ENCODE results near the gene POPDC2.
A peak's percentile ranks its signal among the peaks of the same experiment; 100 is the strongest.
"Not testable (repeated sequence)": the region's sequence is repeated elsewhere in the genome, so short reads cannot be mapped to it uniquely, and the experiment has no call there.

POPDC2 gene

DNA sequence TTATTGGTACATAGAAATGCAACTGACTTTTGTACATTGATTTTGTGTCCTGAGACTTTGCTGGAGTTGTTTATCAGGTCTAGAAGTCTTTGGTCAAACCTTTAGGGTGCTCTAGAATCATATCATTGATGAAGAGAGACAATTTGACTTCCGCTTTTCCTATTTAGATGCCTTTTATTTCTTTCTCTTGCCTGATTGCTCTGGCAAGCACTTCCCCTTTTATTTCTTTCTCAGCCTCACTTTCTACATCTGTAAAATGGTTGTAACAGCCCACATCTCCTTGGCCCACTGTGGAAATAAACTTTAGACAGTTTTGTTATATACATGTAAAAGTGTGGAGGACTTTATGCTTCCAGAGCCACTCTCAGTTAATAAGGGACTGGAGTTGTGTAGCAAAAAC, 48.7 kb downstream of the POPDC2 start:
- no peak for DNase-seq

DNA sequence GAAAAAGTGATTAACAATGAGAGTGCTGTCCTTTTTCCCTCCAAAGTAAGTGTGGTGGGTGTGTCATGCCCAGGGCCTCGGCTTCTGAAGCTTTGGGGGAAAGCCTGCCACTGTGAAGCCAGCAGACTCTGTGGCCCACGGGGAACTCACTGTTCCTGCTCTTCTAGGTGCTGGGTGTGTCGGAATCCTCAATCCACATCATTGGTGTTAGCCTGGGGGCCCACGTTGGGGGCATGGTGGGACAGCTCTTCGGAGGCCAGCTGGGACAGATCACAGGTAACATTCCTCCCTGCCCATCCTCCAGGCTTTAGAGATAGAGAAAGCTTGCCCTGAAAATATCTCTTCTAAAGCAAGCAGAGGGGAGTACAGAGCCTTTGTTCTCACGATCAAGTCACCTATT, 51.1 kb downstream of the POPDC2 start:
- no peak for DNase-seq

DNA sequence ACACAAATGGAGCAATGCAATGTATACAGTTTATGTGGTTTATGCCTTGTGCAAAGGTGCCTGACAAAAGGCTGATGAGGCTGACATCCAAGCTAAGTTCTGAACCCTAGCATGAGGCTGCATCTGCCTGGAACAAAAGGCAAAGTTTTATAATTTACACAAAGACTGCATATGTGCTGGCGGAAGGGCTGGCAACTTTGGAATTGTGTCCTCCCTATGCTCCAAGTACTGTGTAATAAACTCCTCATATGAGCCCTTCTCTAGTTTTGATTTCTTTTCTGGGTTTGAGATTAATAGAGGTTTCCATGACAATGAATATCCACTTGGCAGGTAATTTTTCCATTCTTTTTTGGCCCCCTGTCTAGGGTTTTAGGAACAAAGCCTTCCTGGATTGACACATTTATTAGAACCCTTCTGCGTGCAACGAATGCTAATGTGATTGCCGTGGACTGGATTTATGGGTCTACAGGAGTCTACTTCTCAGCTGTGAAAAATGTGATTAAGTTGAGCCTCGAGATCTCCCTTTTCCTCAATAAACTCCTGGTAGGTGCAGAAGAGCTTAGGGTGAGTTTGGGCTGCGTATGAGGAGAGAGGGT, 51.9 kb downstream of the POPDC2 start:
- DNase-seq: no peak

DNA sequence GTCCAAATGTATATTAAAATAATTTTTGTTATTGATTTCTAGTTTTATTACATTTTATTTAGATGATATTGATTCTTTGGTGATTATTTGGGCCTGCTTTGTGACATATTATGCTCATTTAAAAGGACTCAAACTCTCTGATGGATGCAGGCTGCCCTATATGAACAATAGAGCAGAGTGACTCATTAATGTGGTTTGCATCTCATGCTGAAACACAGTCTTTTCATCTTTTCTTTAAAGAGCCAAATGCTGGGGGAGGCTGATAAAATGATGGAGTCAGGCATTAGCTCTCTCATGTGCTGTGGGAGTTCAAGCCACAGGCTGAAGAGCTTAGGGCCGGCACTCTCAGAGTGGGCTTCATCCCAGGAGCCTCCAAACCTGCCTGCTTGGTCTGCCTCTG, 55.5 kb downstream of the POPDC2 start:
- DNase-seq: no peak

DNA sequence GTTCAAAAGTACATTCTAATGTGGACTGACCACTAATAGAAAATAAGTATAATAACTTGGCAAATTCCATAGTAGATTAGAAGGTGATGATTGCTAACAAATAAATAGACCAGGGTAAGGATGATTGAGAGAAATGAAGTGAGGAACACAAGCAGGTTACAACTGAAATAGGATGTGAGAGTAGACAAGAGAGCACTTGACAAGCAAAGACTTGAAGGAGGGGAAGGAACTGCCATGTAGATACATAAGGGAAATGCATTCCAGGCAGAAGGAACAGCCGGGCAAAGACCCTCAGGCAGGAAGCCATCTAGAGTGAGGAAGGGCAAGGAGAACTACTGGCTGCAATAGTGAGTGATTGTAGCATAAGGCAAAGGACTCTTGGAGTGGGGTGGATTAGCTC, 57.7 kb downstream of the POPDC2 start:
- DNase-seq: no peak

DNA sequence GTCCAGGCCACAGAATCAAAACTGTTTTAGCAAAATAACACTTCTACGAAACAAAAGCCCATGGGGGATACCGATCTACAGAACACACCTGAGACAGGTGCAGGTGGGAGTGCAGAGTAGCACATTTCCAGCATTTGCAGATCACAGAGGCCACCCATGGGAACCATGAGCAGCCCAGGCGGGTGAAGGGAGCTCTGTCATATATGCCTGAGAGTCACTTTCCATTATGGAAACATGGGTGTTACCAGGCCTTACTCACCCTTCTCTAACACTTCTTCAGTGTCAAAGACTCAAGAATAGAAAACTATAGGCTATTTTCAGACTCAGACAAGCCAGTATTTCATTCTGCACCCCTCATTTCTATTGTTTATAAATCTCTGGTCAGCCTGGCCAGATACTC, 59.2 kb downstream of the POPDC2 start:
- DNase-seq: no peak

DNA sequence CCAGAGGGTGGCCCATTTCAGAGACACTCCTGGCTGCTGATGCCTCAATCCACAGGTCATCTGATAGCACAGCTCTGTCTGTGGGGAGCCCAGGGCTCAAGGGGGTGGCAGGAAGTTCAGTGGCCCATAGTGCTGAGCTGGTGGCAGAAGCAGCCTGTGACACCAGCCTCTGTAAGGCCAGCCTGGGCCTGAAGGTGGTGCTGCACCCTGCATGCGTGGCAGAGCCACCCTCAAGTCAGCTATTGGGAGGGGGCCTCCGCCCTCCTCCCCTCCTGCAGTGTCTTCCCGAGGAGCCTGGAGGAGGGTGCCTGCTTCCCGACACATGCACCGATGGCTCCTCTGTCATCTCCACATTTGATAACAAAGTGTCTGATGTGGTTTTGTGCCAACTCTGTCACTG, 59.7 kb downstream of the POPDC2 start:
- DNase-seq: peak; percentile 8

DNA sequence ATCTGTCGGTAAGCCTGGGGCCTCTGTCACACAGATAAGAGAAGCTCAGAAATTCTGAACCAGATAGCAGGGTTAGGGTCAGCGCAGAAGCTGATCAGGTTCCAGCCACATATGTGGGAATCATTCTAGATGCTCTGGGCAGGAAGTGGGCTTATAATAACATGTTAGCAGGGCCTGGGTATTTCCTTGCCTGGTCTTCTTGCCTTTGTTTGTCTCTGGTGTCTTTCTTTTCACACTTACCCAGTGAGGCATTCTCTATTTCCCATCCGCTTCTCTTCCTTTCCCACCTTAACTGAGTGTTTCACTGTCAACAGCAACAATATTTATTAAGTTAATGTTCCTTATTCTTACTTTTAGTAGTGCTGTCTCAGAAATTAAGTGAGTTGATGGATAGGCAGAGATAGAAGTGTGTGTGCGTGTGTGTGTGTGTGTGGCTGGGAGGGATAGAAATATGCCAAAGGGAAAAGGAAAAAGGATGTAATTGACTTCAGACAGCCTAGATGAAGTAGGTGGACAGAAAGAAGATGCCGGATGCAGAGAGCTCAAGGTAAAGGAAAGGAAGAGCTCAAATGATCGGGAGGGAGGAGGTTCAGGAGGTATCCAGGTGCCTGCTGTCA, 60.7 kb downstream of the POPDC2 start:
- DNase-seq: no peak

DNA sequence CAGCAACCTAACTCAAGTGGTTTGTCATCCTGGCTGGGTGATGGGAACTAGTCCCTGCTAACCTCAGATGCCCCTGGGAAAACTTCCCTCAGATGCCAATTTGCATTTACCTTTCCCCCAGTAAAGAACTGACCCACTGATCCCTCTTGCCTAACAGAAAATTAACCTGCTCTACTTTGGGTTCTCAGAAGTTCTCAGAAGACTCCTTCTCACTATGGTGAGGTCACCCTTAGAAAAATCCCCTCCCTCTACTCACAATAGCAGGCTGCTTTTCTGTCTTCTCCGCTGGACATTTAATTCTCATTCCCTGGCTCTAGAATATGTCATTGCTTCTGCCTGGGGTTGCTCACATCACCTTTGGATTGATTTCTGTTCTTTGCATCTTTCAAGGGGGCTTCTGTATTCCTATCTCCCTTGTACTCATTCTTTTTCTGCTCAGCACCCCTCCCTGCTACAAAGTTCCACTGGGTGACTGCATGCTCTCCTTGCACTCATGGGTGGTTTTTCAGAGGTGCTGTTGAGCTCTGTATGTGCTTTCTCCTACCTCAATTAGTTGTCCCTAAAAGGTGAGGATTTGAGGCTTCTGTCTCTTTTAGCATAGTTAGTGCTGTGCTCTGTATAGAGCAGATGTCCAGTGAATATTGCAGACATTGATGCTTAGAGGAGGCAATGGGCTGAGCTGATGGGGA, 61.8 kb downstream of the POPDC2 start:
- DNase-seq: no peak

DNA sequence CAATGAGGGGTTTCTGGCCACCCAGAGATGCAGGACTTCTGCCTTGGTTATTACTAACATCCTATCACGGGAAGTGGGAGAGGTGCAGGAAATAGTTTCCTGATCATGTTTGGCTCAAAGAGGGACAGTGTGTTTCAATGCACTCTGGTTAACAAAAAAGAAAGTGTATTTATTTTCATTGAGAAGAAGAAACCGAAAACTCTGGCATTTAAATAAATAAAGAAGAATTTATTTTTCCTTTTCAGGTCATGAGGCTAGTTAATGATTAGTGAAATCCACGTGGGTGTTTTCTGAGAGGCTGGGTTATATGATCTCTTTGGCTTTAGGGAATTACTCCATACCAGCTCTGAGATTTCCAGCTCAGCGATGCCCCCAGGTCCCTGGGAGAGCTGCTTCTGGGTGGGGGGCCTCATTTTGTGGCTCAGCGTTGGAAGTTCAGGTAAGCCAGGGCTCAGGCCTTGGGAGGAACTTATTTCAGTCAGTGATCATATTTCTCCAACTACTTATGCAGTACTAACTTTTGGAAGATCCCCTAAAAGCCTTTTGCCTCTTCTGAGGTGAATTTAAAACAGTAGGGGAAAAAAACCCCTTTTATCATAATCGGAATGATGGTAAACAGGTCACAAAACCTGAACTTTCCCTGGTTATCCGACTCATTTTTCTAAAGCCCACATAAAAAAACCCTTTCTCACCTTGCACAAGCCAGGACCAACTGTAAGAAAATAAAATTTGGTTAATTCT, 62.7 kb downstream of the POPDC2 start, which contains the start of gene PLA1A:
Gene PLA1A, plus strand, starts transcription at position 338 of the 741 bp plus-strand sequence. Its CDS starts 29 bp downstream, at position 367.
- DNase-seq: no peak

DNA sequence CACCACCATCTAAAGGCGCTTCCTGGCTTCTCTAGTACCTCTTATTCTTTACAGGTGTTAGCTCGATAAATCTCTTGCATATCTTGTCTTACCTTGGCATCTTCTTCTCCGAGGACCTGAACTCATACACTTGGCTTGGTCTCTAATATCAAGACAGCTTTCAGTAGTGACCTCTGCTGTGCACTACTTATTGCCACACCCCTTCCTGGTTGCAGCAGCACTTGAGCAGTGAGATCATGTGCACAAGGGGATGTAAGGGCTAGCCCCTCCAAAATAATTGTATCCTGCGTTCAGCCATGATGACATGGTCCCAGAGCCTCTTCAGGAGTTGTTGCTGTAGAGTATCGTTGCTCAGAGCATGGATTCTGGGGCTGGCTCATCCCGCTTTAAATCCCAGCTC, 64.0 kb downstream of the POPDC2 start:
- DNase-seq: no peak

DNA sequence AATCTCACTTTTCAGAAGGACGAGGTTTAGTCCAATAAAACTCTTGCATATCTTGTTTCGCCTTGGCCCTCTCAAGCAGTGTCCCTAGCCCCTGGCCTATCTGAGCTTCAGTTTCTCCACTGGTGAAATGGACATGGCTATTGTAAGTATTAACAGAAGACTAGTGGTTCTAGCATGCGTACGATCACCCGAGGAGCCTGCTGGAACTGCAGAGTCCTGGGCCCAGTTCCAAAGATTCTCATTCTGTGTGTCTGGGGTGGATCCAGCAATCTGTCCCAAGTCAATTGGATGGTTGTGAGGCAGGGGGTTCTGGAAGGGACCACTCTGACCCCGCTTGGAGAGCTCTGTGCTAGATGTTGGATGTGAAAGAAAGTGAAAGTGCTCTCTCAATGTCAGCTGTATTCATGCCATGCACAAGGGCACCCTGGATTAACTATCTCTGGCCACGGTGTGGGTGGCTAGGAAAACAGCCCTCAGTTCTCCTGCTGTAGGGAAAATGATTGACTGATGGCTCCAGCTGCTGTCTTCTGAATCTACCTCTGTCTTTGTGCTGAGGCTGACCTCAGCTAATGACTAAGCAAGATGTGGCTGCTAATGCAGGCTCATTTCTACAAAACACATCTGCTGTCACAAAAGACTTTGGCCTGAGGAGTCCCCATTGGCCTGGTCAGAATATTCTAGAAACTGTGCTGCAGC, 64.6 kb downstream of the POPDC2 start:
- DNase-seq: no peak

DNA sequence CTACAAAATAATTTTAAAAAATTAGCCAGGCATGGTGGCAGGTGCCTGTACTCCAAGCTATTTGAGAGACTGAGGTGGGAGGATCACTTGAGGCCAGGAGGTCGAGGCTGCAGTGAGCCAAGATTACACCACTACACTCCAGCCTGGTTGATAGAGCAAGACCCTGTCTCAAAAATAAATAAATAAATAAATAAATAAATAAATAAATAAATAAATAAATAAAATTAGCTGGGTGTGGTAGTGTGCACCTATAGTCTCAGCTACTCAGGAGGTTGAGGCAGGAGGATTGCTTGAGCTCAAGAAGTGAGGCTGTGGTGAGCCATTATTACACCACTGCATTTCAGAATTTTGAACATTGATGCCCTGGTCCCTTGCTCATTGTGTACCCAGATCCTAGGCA, 65.5 kb downstream of the POPDC2 start:
- not testable (repeated sequence) for DNase-seq

DNA sequence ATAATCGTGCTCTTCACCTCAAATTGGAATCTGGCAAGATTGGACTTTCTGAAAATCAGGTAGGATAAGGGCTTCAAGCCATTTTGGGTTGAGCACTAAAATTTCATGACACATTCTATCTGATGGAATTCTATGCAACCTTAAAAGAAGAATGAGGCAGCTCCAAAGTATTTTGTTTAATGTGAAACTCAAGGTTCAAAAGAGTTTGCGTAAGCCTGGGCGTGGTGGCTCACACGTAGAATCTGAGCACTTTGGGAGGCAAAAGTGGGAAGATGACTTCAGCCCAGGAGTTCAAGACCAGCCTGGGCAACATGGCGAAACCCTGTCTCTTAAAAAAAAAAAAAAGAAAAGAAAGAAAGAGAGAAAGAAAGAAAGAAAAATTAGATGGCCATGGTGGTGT, 66.3 kb downstream of the POPDC2 start:
- no peak for DNase-seq

DNA sequence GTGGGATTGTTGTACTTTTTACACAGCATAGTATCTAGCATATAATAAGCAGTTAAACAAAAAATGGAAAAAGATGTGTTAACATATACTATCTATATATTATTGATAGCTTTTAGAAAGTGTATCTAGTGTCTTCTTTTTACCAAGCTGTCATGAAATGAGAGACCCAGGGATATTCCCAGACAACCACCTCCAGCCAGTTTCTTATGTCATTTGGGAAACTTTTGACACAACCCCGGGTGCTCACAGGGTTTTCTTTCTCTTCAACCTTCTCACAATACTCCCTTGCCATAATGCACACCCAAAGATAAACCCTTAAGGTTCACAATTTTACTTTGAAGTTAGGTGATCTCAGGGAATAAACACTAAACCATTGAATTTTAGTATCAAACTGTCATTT, 67.5 kb downstream of the POPDC2 start:
- no peak for DNase-seq

All from CD4-positive, alpha-beta T cell treated with Interleukin-12 subunit alpha and Interleukin-12 subunit beta, for 1 hour (primary cell).